Kidney tubule cell (primary cell): ENCODE results near the gene FLRT1.

ENCODE experiments used
- DNase-seq: peaks from one replicate; pipeline ENCODE4 v3.0.0-alpha.2; 2018; ENCODE audit warnings: low spot score

FLRT1 gene

GRCh38 chr11:64065712-64066111, 30.0 kb downstream of the FLRT1 start:
- DNase-seq, result no peak

- no peak for DNase-seq
These were observed 31.7 kb downstream of the FLRT1 start for GRCh38 chr11:64067230-64067993.

- no peak for DNase-seq
These were observed 33.1 kb downstream of the FLRT1 start for GRCh38 chr11:64068705-64069400.

- no peak for DNase-seq
These were observed 33.9 kb downstream of the FLRT1 start for GRCh38 chr11:64069401-64070313.

- no peak for DNase-seq
These were observed 34.6 kb downstream of the FLRT1 start for GRCh38 chr11:64070314-64070681.

GRCh38 chr11:64071849-64072248, 36.1 kb downstream of the FLRT1 start:
- DNase-seq, result no peak

GRCh38 chr11:64072403-64072802, 36.7 kb downstream of the FLRT1 start:
- no peak for DNase-seq

- no peak for DNase-seq
These were observed 37.1 kb downstream of the FLRT1 start for GRCh38 chr11:64072871-64073270.

GRCh38 chr11:64073542-64073941, 37.8 kb downstream of the FLRT1 start:
- no peak for DNase-seq

- no peak for DNase-seq
These were observed 38.5 kb downstream of the FLRT1 start for GRCh38 chr11:64074239-64074638.

- no peak for DNase-seq
These were observed 41.0 kb downstream of the FLRT1 start for GRCh38 chr11:64076758-64077157.

- no peak for DNase-seq
These were observed 41.9 kb downstream of the FLRT1 start for GRCh38 chr11:64077607-64078006.

- no peak for DNase-seq
These were observed 42.6 kb downstream of the FLRT1 start for GRCh38 chr11:64078284-64078683.

- DNase-seq, result no peak
These were observed 43.2 kb downstream of the FLRT1 start for GRCh38 chr11:64078905-64079304.

- DNase-seq, result no peak
These were observed 44.7 kb downstream of the FLRT1 start for GRCh38 chr11:64080390-64080789.

GRCh38 chr11:64081745-64082442, 46.2 kb downstream of the FLRT1 start:
- DNase-seq, result no peak

GRCh38 chr11:64083398-64084080, 47.8 kb downstream of the FLRT1 start:
- no peak for DNase-seq

GRCh38 chr11:64084146-64084950, 48.6 kb downstream of the FLRT1 start:
- no peak for DNase-seq

GRCh38 chr11:64084951-64085710, 49.4 kb downstream of the FLRT1 start:
- DNase-seq, result peak; percentile 76
